Measurements from ENCODE around the gene REPIN1. TPM values are rescaled to one million over a fixed set of nuclear protein-coding genes. Genes with fewer than 3 reads are reported as not detected.

REPIN1 gene
- total and polyA plus RNA-seq, 9 of the 15 experiments (the other 6 are each of a cell fraction or from before 2014, with no cell fraction given) = 8.1 to 283 (median 94.3) TPM

GRCh38 chr7:150336746-150337145 is 31.9 kb upstream of the REPIN1 start:
- no peak overlapping the region for H2AFZ ChIP-seq (ENCODE audit: low read depth, low read length)
- peaks cover 44% of the 10 kb centered on the region; the same call in 2 of the 3 replicates for H3K36me3 ChIP-seq (ENCODE audit: control insufficient read depth, insufficient read depth, low read length)
- no peak overlapping the region for H3K4me2 ChIP-seq (ENCODE audit: insufficient read depth, low read length)
- peaks cover 5% of the 10 kb centered on the region; the same call in 1 of the 2 replicates for H4K20me1 ChIP-seq (replicated peaks; ENCODE audit: control insufficient read depth, insufficient read depth, low read length)
- CTCF ChIA-PET (ENCODE audit: low intra/inter-chr PET ratio) = no interaction called here
- no TSS peak for BruUV-seq (replicated peaks)
- no peaks in the 10 kb centered on the region for H3K79me2 ChIP-seq (ENCODE audit: control insufficient read depth, insufficient read depth, low read length)
- no peak overlapping the region for H3K27ac ChIP-seq (ENCODE audit: extremely low read depth, low read depth, low read length)
- H3K27me3 ChIP-seq (ENCODE audit: control insufficient read depth in 2 of 2, insufficient read depth in 2 of 2, low read length in 2 of 2) = peaks cover 0 to under 1% of the 10 kb centered on the region in 2 experiments; a peak in 3 of 5 replicates
- in situ Hi-C loops (cut with MboI) = no loop called here
- H3K4me1 ChIP-seq (replicated peaks in 1 of 2; ENCODE audit: control insufficient read depth in 2 of 2, insufficient read depth in 2 of 2, low read length in 2 of 2) = peaks cover 0 to 34% of the 10 kb centered on the region in 2 experiments; a peak in 3 of 5 replicates
- H3K4me3 ChIP-seq = no peak overlapping the region
- TF ChIP-seq POLR2G (IDR thresholded peaks at IDR 0.05; ENCODE audit: low read depth, low read length) = 0 out of 2 replicates have a peak, but pooled peaks have one; percentile 37
- TF ChIP-seq, protein P1, sequence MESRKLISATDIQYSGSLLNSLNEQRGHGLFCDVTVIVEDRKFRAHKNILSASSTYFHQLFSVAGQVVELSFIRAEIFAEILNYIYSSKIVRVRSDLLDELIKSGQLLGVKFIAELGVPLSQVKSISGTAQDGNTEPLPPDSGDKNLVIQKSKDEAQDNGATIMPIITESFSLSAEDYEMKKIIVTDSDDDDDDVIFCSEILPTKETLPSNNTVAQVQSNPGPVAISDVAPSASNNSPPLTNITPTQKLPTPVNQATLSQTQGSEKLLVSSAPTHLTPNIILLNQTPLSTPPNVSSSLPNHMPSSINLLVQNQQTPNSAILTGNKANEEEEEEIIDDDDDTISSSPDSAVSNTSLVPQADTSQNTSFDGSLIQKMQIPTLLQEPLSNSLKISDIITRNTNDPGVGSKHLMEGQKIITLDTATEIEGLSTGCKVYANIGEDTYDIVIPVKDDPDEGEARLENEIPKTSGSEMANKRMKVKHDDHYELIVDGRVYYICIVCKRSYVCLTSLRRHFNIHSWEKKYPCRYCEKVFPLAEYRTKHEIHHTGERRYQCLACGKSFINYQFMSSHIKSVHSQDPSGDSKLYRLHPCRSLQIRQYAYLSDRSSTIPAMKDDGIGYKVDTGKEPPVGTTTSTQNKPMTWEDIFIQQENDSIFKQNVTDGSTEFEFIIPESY (CRISPR knock-in tag; IDR thresholded peaks at IDR 0.05) = 0 out of 2 replicates have a peak, but pooled peaks have one; percentile 35
- TF ChIP-seq REST (IDR thresholded peaks at IDR 0.05; ENCODE audit: borderline replicate concordance) = no peak
- no peak for TF ChIP-seq REST (CRISPR knock-in tag; IDR thresholded peaks at IDR 0.05; ENCODE audit: low read depth)
- TF ChIP-seq SNRNP70 (optimal IDR thresholded peaks at IDR 0.05; ENCODE audit: low read depth, low read length) = no peak
- no peak for TF ChIP-seq ZNF780A (CRISPR knock-in tag; IDR thresholded peaks at IDR 0.05)
- peak overlapping the region in 1 of 2 experiments; percentile 61; a peak in 2 of 4 replicates for H3K9ac ChIP-seq (ENCODE audit: insufficient read depth in 1 of 2, low read depth in 2 of 2, low read length in 2 of 2)
- POLR2A ChIA-PET = interaction anchor here (0.7 to 1.3 kb wide), 9 partner anchors 9 to 81 kb away, joined by 3 to 7 read pairs (median 3); no protein-coding TSS in a partner anchor
- intact Hi-C loops (cut with micrococcal nuclease) = no loop called here
- WGBS (ENCODE audit: insufficient coverage, low coverage, missing lambda C conversion rate) = 86% methylated on average over 14 of the region's 14 CpGs
- ATAC-seq = no peak
- H3K9me3 ChIP-seq (replicated peaks; ENCODE audit: control insufficient read depth, insufficient read depth, low read depth, low read length) = no peaks in the 10 kb centered on the region
- peaks cover 6% of the 10 kb centered on the region for H3K9me1 ChIP-seq (ENCODE audit: control insufficient read depth, insufficient read depth, low read length)
- DNase-seq (ENCODE audit: extremely low read depth in 1 of 4, low spot score in 3 of 4) = no peak
- FAIRE-seq = no peak

All from K562 (cell line).